Peyer's patch (tissue), 4 donors: Measurements from ENCODE around the gene MAP3K6. TPM values are rescaled to one million over a fixed set of nuclear protein-coding genes. Genes with fewer than 3 reads are reported as not detected.

Source experiments
- DNase-seq, 3 donors: peaks; one replicate each; pipeline ENCODE4 v3.0.0-alpha.2; 2017 to 2019
- H3K27ac ChIP-seq, 4 donors: fragments of 200-600 bp; sonication (generic); one replicate each; pipeline ENCODE4 v1.5.1; 2016 to 2019
- H3K27me3 ChIP-seq, 2 donors: fragments of 200-600 bp; sonication (generic); one replicate each; pipeline ENCODE4 v1.5.1; 2019
- H3K36me3 ChIP-seq, 3 donors: fragments of 200-600 bp; sonication (generic); one replicate each; pipeline ENCODE4 v1.5.1; 2016 to 2019
- H3K4me1 ChIP-seq, 4 donors: fragments of 200-600 bp; sonication (generic); one replicate each; pipeline ENCODE4 v1.5.1; 2016 to 2019
- H3K4me3 ChIP-seq, 4 donors: fragments of 200-600 bp; sonication (generic); 1 replicate in 3 of 4; 2 replicates in 1 of 4; pipeline ENCODE4 v1.5.1; 2016 to 2019; ENCODE audit warnings: mild to moderate bottlenecking in 1 of 4
- H3K9me3 ChIP-seq, 4 donors: fragments of 200-600 bp; sonication (generic); one replicate each; pipeline ENCODE4 v1.5.1; 2016 to 2019; ENCODE audit warnings: mild to moderate bottlenecking in 1 of 4
- CTCF ChIP-seq, 6 experiments: fragments of 450-650 bp in 4 of 6; fragments of 200-600 bp in 2 of 6; sonication (generic) in 1 of 6; IDR thresholded peaks; one replicate each; pipeline ENCODE4 v1.5.1; 2017 to 2019; ENCODE audit warnings: antibody characterized with exemption in 6 of 6, mild to moderate bottlenecking in 3 of 6, moderate library complexity in 1 of 6
- POLR2A ChIP-seq, 2 donors: fragments of 450-650 bp; IDR thresholded peaks; one replicate each; pipeline ENCODE4 v1.5.1; 2017; ENCODE audit warnings: antibody characterized with exemption in 2 of 2, mild to moderate bottlenecking in 2 of 2, moderate library complexity in 2 of 2
- total RNA-seq, 4 donors: library from RNA; depleted of rRNA; stranded (reverse); fragments of >200 nt; gene quantifications; one replicate each; pipeline ENCODE4 v1.1.0, GENCODE V29; 2016

MAP3K6 gene
- total RNA-seq, 4 donors from 2014 or later = 6.3 to 124 (median 34.1) TPM

GRCh38 chr1:27367160-27367650, 444 bp upstream of the MAP3K6 start:
- peak overlapping the region in 3 of 4 donors; percentile 55 to 93 (median 86) for H3K4me3 ChIP-seq
- DNase-seq = no peak

DNA sequence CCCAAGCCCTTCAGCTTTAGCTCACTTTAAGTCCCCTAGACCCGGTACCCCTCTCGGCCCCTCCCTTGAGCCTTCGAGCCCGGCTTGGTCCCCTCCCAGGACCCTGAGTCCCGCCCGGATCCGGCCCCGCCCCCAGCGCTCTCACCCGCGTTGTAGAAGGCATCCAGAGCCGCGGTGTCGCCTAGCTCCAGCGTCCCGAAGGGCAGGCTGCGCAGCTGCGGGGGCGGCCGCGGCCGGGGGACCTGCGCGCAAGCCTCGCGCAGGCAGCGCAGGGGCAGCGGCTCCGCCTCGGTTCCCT, 699 bp downstream of the MAP3K6 start:
- Histone ChIP-seq H3K27me3 (no peaks in the 10 kb centered on the region), H3K36me3 (peaks cover 0 to 11% (median 0%) of the 10 kb centered on the region in 3 donors), H3K9me3 (no peaks in the 10 kb centered on the region), H3K4me3 (peak overlapping the region; percentile 51 to 93 (median 70)), H3K4me1 (peaks cover 0 to 22% (median 9%) of the 10 kb centered on the region in 4 donors), H3K27ac (peak overlapping the region; percentile 86 to 99 (median 92))
- TF ChIP-seq CTCF (IDR thresholded peaks at IDR 0.05) (no peak), POLR2A (IDR thresholded peaks at IDR 0.05) (no peak)
- DNase-seq = peak; percentile 80 to 91 (median 87)

More at GRCh38 chr1:27367160-27367650, 444 bp upstream of the MAP3K6 start:
- H3K36me3 ChIP-seq = peaks cover 0 to 11% (median 0%) of the 10 kb centered on the region in 3 donors
- TF ChIP-seq POLR2A (IDR thresholded peaks at IDR 0.05) (no peak), CTCF (IDR thresholded peaks at IDR 0.05) (no peak)
- H3K9me3 ChIP-seq = no peaks in the 10 kb centered on the region
- no peaks in the 10 kb centered on the region for H3K27me3 ChIP-seq
- H3K27ac ChIP-seq = peak overlapping the region; percentile 86 to 99 (median 92)
- H3K4me1 ChIP-seq = peaks cover 0 to 22% (median 9%) of the 10 kb centered on the region in 4 donors

DNA sequence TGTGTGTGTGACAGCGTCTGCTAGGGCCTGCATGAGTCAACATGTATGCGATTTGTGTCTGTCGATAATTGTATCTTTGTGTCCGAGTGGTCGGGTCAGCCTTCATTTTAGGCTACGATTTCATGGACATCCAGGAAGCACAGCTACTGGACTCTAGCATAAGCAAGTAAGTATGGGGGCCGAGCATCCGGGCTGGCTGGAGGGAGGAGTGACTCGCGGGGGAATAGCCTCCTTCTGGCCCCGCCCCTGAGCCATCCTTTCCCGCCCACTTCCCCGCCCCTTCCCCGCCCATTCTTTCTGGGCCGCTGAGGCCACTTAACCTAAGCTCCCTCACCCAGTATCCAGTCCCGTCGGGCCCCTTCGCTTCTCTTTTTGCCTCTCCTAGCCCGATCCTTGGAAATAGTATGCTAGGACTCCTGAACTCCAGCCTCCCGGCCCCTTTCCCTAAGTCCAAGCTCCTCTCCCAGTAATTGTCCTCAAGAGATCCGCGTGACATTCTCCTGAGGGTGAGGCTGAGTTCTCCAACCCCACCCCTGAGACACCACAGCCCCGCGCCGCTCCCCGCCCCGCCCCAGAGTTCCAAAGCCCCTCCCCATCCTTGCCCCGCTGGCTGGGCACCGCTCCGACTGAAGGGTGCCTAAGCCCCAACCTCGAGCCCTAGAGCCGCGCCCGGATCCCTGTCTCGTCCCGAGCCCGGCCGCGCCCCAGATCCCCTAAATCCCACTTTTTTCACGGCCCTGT, 1.2 kb downstream of the MAP3K6 start:
- DNase-seq = peak; percentile 91 to 96 (median 92)

GRCh38 chr1:27364696-27365371, 1.9 kb downstream of the MAP3K6 start:
- peak overlapping the region; percentile 51 to 93 (median 70) for H3K4me3 ChIP-seq
- H3K9me3 ChIP-seq = no peaks in the 10 kb centered on the region
- peak overlapping the region; percentile 86 to 99 (median 92) for H3K27ac ChIP-seq
- peaks cover 0 to 11% (median 0%) of the 10 kb centered on the region in 3 donors for H3K36me3 ChIP-seq
- DNase-seq = no peak
- TF ChIP-seq POLR2A (IDR thresholded peaks at IDR 0.05) (no peak), CTCF (IDR thresholded peaks at IDR 0.05) (no peak)
- no peaks in the 10 kb centered on the region for H3K27me3 ChIP-seq
- peaks cover 0 to 27% (median 15%) of the 10 kb centered on the region in 4 donors for H3K4me1 ChIP-seq

More for the DNA sequence above, 1.2 kb downstream of the MAP3K6 start:
- H3K36me3 ChIP-seq = peaks cover 0 to 11% (median 0%) of the 10 kb centered on the region in 3 donors
- peak overlapping the region; percentile 51 to 93 (median 70) for H3K4me3 ChIP-seq
- peaks cover 0 to 22% (median 11%) of the 10 kb centered on the region in 4 donors for H3K4me1 ChIP-seq
- no peaks in the 10 kb centered on the region for H3K9me3 ChIP-seq
- no peak for TF ChIP-seq CTCF (IDR thresholded peaks at IDR 0.05)
- peak in 1 of 2 donors; percentile 52 for TF ChIP-seq POLR2A (IDR thresholded peaks at IDR 0.05)
- no peaks in the 10 kb centered on the region for H3K27me3 ChIP-seq
- H3K27ac ChIP-seq = peak overlapping the region; percentile 86 to 99 (median 92)

DNA sequence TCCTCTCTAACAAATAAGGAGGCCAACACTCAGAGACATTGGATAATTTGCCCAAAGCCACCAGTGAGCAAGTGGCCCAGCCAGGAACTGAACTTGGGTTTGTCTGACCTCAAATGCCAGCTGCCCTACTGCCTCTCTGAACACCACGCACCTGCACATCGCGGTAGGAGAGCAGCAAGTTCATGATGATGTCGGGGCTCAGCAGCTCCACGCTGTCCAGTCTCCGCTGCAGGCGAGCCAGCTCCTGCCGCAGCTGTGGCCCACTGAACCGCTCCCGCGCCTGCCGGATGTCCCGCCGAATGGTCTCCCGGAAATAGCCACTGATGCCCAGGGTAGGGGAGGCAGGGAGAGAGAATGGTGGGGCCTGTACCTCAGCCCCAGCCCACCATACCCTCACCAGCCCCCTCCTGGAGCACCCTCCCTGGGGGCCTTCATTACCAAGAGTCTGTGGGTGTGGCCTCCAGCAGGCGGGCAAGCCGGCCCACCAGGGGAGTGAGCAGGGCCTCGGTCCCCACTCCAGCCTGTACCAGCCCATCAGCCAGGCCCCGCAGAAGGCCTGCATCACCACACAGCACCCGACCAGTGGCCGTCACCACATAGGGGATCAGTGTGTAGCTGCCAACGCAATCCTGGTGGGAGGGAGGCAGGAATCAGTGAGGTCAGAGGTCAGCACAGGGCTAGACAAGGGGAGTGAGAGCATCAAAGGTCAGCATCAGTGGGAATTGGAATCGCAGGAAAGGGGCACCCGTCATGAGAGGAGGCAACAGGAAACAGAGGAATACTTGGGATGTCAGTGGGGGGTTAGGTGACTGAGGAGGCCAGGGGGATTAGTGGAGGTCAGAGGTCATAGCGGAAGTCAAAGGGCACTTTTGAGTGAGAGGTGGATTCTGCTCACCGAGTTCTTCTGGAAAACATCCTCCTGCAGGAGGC, 2.7 kb downstream of the MAP3K6 start:
- no peak overlapping the region for H3K4me3 ChIP-seq

More for the DNA sequence above, 2.7 kb downstream of the MAP3K6 start:
- H3K9me3 ChIP-seq = no peaks in the 10 kb centered on the region
- H3K27ac ChIP-seq = no peak overlapping the region
- H3K27me3 ChIP-seq = no peaks in the 10 kb centered on the region
- DNase-seq = no peak
- peaks cover 0 to 11% (median 0%) of the 10 kb centered on the region in 3 donors for H3K36me3 ChIP-seq
- H3K4me1 ChIP-seq = peaks cover 0 to 27% (median 17%) of the 10 kb centered on the region in 4 donors
- no peak for TF ChIP-seq CTCF (IDR thresholded peaks at IDR 0.05)
- TF ChIP-seq POLR2A (IDR thresholded peaks at IDR 0.05) = no peak
